GM04503 (cell line): ENCODE data around the gene ART3.

ENCODE experiments used
- DNase-seq: peaks from one replicate; pipeline ENCODE4 v3.0.0-alpha.2; 2012; ENCODE audit warnings: low read depth

The ART3 gene

GRCh38 chr4:76072760-76073159 lies 1.7 kb upstream of the ART3 start:
- DNase-seq, result no peak

GRCh38 chr4:76074993-76075600 lies 588 bp downstream of the ART3 start:
- no peak for DNase-seq

GRCh38 chr4:76078033-76078613 lies 3.6 kb downstream of the ART3 start:
- DNase-seq, result no peak

DNA sequence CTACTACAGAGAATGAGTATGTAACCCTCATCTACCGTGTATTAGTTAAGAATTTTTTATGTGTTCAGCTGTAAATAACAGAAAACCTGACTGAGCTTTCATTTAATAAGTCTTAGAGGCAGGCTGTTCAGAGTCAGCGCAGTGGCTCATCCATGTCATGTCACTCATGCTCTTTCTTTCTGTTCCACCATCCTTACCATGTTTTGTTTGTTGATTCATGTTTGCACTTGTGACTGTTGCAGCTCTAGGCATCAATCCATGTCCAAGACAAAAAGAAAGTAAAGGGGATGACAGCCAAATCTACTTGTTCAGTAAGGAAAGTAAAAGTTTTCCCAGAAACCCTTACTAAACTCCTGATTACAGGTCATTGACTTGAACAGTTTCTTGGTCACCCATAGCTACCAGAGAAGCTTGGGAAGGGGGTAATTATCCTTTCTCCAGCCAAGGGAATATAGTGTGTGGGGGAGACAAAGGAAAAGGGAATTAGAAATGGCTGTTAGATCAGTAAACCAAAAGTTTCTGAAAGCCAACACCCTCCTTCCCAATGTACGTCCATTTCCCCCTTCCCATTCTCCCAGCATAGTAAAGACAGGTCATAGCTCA lies 9.0 kb downstream of the ART3 start:
- DNase-seq, result no peak

GRCh38 chr4:76084542-76084941 lies 10.0 kb downstream of the ART3 start:
- no peak for DNase-seq

- peak; percentile 6 for DNase-seq
These were observed 12.7 kb downstream of the ART3 start for GRCh38 chr4:76087007-76087769.

DNA sequence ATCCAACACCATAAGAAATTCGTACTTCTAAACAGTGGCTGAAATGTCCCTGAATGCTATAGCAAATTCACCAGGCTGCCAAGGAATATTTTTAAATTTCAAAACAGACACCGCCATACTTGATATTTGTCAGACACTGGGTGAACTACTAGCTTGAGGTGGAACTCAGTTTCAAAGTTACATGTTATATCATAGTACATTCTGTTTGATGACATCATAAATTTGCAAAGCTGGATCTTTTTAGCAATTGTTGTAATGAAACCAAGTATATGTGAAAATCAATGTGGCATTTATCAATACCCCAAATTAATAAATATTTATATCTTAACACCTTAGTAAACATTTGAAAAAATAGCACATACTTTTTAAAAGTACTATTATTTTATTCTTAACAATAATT lies 14.2 kb downstream of the ART3 start:
- no peak for DNase-seq

DNA sequence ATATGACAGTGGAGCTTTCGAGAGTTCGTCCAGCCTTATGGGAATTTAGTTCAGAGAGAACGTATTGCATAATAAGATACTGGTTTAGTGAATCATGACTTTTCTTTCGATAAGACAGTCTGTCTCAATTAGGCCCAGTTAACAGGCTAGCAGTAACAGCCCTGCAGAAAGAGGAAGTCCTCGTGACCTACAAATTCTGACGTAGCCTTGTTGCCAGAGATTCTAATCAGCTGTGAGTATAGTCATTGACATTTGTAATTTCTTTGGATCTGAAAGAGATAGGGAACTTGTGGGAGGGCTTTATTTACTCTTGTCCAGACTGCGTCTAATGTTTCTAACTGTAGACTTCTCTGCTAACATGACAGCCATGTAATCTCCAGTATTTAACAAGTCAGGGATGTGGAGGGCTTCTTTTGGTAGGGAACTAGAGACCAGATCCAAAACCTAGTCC lies 15.8 kb downstream of the ART3 start:
- peak; percentile 51 for DNase-seq

- DNase-seq, result no peak
These were observed 16.5 kb downstream of the ART3 start for GRCh38 chr4:76091052-76091451.

DNA sequence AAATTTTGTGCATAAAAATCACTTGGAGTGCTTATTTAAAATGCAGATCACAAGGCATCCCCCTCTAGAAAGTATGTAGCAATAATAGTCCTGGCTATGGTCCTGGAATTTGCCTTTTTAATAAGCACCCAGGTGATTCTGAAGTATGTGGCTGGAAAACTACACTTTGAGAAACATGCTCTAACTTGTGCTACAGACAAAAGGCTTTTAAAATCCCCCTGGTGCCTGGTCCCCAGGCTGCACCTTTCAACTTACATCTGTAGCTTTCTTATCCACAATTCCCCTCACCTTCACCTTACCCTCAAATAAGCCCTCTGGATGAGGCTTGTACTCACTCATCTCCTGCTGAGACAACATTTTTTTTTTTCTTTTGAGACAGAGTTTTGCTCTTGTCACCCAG lies 21.1 kb downstream of the ART3 start:
- no peak for DNase-seq

- DNase-seq, result no peak
These were observed 21.6 kb downstream of the ART3 start for GRCh38 chr4:76096076-76096475.

GRCh38 chr4:76105652-76106051 lies 31.1 kb downstream of the ART3 start:
- no peak for DNase-seq

DNA sequence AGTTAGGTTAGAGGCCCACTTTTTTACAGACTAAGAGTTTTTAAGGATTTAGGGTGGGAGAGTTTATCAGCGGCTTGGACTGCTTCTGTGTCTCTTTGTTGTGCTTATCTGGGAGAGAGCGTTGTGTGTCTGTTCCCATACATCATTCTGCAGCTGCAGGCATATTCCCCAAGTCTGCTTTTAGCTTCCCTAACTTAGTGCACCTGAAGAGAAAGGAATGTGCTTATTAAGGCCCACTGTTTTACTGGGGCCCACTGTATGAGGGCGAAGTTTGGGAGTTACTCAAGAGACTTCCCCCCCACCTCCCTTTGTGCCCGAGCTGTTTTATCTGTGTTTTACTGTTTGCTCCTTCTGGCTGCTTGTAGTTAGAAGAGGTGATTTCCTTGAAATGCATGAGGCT lies 31.9 kb downstream of the ART3 start:
- no peak for DNase-seq

DNA sequence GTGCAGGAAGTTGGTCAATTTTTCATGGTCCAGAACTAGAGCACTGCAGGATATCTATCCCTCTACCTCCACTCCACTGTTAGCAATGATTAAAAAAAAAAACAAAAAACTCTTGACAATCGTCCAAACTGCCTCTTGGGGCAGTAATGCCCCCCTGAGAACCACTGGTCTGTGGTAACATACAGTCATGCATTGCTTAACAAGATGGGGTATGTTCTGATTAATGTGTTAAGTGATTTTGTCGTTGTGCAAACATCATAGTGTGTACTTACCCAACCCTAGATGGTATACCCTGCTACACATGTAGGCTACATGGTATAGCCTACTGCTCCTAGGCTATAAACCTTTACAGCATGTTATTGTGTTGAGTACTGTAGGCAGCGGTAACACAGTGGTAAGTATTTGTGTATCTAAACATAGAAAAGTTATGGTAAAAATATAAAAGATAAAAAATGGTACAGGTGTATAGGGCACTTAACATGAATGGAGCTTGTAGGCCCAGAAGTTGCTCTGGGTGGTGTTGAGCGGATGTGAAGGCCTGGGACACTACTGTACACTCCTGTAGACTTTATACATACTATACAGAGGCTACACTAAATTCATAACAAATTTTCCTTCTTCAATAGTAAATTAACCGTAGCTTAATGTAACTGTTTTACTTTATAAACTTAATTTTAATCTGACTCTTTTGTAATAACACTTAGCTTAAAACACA lies 34.1 kb downstream of the ART3 start:
- DNase-seq, result no peak

DNA sequence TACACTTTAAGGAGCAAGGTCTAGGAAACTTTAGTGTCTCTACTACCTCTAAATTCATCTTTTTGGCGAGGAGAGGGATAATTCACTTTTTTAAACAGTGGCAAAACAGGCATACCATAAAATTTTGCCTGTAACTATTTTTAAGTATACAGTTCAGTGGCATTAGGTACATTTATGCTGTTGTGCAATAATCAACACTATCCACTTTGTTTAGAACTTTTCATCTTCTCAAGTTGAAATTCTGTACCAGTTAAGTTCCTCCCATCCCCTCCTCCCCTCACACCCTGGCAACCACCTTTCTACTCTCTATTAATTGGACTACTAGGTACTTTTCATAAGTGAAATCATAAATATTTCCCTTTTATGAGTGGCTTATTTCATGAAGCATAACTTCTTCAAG lies 42.3 kb downstream of the ART3 start:
- DNase-seq, result no peak

- no peak for DNase-seq
These were observed 43.0 kb downstream of the ART3 start for GRCh38 chr4:76117536-76117935.

DNA sequence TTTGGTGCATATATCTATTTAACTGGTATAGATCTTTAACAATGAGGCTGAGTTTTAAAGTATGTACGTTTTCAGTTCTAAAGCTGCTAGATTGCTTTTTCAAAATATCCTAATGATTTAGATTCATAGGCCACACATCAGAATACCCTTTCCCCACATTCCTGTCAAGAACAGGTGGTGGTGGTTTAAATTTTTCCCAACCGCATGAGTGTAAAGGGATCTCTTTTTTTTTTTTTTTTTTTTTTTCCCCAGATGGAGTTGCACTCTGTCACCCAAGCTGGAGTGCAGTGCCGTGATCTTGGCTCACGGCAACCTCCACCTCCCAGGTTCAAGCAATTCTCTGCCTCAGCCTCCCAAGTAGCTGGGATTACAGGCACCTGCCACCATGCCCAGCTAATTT lies 45.7 kb downstream of the ART3 start:
- DNase-seq, result no peak

DNA sequence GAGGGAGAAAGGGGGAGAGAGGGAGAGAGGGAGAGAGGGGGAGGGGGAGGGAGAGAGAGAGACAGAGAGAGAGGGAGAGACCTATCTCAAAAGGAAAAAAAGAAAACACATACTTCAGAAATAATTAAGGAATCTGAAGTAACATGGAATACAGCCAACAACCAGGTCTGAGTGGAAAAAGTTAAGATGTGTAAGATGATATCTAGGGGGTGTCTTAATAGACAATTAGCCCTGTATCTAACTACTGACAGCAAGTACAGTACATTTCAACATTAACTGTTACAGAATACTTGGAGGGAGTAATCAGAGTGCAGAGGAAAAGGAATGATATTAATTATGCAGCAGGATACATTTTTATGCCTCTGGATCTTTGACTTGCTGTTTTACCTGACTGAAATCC lies 51.3 kb downstream of the ART3 start:
- no peak for DNase-seq

DNA sequence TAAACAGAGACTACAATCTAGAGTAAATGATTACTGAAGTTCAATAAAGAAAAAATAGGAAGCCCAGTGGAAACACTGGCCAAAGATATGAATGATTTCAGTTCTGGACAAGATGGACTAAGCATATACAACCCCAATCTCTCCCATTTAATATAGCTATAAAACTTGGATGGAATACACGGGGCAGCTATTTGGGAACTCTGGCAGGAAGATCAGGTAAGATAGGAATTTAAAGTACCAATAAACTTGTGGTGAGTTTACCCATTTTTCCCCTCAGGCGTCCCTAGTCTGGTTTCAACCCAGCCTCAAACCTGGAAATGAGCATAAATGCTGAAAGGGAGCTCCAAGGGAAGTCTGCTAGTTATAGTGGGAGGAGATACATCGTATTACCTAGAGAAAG lies 53.2 kb downstream of the ART3 start:
- no peak for DNase-seq

DNA sequence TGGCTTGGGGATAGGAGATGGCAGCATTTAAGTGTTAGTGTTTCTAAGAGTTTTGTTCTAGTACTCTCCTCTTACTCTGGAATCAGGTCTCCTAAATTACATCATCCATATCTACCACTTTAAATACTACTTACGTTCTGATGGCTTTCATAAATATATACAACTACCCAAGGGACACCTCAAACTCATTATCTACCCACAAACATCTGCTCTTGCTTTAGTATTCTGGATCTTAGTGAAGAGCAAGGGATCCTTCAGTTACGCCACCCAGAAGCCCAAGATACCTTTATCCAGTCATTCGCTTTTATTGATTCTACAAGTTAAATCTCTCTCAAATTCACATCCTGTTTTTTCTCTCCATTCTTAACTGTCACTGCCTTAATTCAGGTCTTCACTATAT lies 66.7 kb downstream of the ART3 start:
- DNase-seq, result no peak

GRCh38 chr4:76144546-76144945 lies 70.0 kb downstream of the ART3 start:
- no peak for DNase-seq

DNA sequence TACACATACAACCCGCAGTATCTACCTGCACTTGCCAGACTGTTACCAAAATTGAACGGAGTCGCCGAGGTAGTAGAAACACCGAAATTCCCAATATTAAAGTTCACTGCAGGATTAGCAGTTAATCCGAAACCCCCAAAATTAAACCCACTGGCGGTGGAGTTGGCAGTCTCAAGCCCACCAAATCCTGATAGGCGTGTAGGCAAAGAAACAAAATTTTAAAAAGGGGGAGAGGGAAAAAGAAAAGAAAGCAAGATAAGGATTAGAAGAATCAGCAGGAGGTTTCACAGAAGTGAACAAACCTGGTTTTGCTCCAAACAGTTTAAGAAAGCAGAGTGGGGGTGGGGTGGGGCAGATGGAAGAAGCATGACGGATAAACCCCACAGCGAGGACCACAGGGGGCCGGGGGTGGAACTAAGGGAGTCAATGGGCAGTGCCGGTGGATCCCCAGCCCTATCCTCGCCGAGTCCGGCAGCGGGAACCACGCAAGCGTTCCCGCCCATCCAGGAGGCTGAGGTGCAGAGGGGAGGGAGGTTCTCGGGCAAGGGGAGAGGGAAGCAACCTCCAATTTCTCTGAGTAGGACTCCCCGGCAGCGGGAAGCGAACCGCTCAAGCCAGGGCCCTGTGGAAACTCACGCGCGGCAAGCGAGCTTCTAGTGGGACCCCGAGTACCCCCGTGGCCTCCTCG lies 73.1 kb downstream of the ART3 start:
- DNase-seq, result peak; percentile 19
